Measurements from ENCODE around the gene TMEM156. TPM values are rescaled to one million over a fixed set of nuclear protein-coding genes. Genes with fewer than 3 reads are reported as not detected.

TMEM156 gene
- total RNA-seq, 1 donor from 2014 or later: not detected

- H3K9me3 ChIP-seq (replicated peaks): no peaks in the 10 kb centered on the region
- intact Hi-C loops (cut with micrococcal nuclease): no loop called here
- H3K27me3 ChIP-seq (ENCODE audit: low read depth): no peaks in the 10 kb centered on the region
- no peak overlapping the region for H3K4me3 ChIP-seq
- peaks cover 13% of the 10 kb centered on the region for H3K4me1 ChIP-seq
- no peak for DNase-seq
- no peaks in the 10 kb centered on the region for H3K36me3 ChIP-seq
- TF ChIP-seq CTCF (IDR thresholded peaks at IDR 0.05; ENCODE audit: borderline replicate concordance): no peak
- H3K27ac ChIP-seq (replicated peaks): no peak overlapping the region
Observed at GRCh38 chr4:38983787-38984598, 48.2 kb downstream of the TMEM156 start.

- Histone ChIP-seq H3K27ac (replicated peaks) (no peak overlapping the region), H3K4me3 (no peak overlapping the region), H3K36me3 (no peaks in the 10 kb centered on the region), H3K9me3 (replicated peaks) (no peaks in the 10 kb centered on the region), H3K4me1 (peaks cover 13% of the 10 kb centered on the region), H3K27me3 (ENCODE audit: low read depth) (no peaks in the 10 kb centered on the region)
- intact Hi-C loops (cut with micrococcal nuclease): no loop called here
- no peak for DNase-seq
- TF ChIP-seq CTCF (IDR thresholded peaks at IDR 0.05; ENCODE audit: borderline replicate concordance): no peak
Observed at GRCh38 chr4:38983291-38983690, 48.9 kb downstream of the TMEM156 start.

- H3K27ac ChIP-seq (replicated peaks): no peak overlapping the region
- H3K4me3 ChIP-seq: no peak overlapping the region
- DNase-seq: no peak
- TF ChIP-seq CTCF (IDR thresholded peaks at IDR 0.05; ENCODE audit: borderline replicate concordance): no peak
- intact Hi-C loops (cut with micrococcal nuclease): no loop called here
- H3K4me1 ChIP-seq: peaks cover 12% of the 10 kb centered on the region
- H3K9me3 ChIP-seq (replicated peaks): no peaks in the 10 kb centered on the region
- no peaks in the 10 kb centered on the region for H3K36me3 ChIP-seq
- H3K27me3 ChIP-seq (ENCODE audit: low read depth): no peaks in the 10 kb centered on the region
Observed at GRCh38 chr4:38982361-38983095, 49.7 kb downstream of the TMEM156 start.

GRCh38 chr4:38980903-38981676 lies 51.1 kb downstream of the TMEM156 start:
- Histone ChIP-seq H3K27me3 (ENCODE audit: low read depth) (no peaks in the 10 kb centered on the region), H3K27ac (replicated peaks) (no peak overlapping the region), H3K36me3 (no peaks in the 10 kb centered on the region), H3K9me3 (replicated peaks) (no peaks in the 10 kb centered on the region), H3K4me1 (peaks cover 4% of the 10 kb centered on the region), H3K4me3 (no peak overlapping the region)
- intact Hi-C loops (cut with micrococcal nuclease): no loop called here
- DNase-seq: no peak
- TF ChIP-seq CTCF (IDR thresholded peaks at IDR 0.05; ENCODE audit: borderline replicate concordance): no peak

- Histone ChIP-seq H3K9me3 (replicated peaks) (no peaks in the 10 kb centered on the region), H3K27ac (replicated peaks) (no peak overlapping the region), H3K4me3 (no peak overlapping the region), H3K36me3 (no peaks in the 10 kb centered on the region), H3K4me1 (no peaks in the 10 kb centered on the region), H3K27me3 (ENCODE audit: low read depth) (no peaks in the 10 kb centered on the region)
- no peak for DNase-seq
- intact Hi-C loops (cut with micrococcal nuclease): no loop called here
- TF ChIP-seq CTCF (IDR thresholded peaks at IDR 0.05; ENCODE audit: borderline replicate concordance): no peak
Observed at GRCh38 chr4:38979511-38980230, 52.5 kb downstream of the TMEM156 start.

All from left ventricle myocardium inferior (tissue), 1 donor.